Endothelial cell of umbilical vein (primary cell): ENCODE results near the gene GNAZ. TPM values are rescaled to one million over a fixed set of nuclear protein-coding genes. Genes with fewer than 3 reads are reported as not detected.

Experiments used
- BruUV-seq: library from RNA; stranded (reverse); fragments of 400-500 nt; replicated peaks from 2 replicates; lab custom pipeline; 2021; lab: Mats Ljungman, UMichigan
- CTCF ChIA-PET: fragments of 300-600, 350-600 bp; sonication (Branson Sonifier 250); formaldehyde crosslinking; loops from one replicate; lab custom pipeline; 2021; ENCODE audit warnings: antibody characterized with exemption, inconsistent platforms; lab: Charles Lee
- POLR2A ChIA-PET: fragments of 300-600, 350-600 bp; sonication (Branson Sonifier 250); formaldehyde crosslinking; loops from one replicate; lab custom pipeline; 2021; ENCODE audit warnings: antibody characterized with exemption, inconsistent platforms; lab: Charles Lee
- DNase-seq: peaks from one replicate; pipeline ENCODE4 v3.0.0-alpha.2; 2011; ENCODE audit warnings: low read depth, low spot score
- FAIRE-seq: peaks from 2 replicates; lab custom pipeline; 2011; peaks lifted over from hg19 to GRCh38; lab: Jason Lieb, UNC
- H2AFZ ChIP-seq: 2 replicates; pipeline ENCODE4 v1.6.0; 2012; ENCODE audit warnings: low read depth, low read length, control low read depth, inconsistent platforms
- H3K27ac ChIP-seq: 2 replicates; pipeline ENCODE4 v1.5.1; 2011; ENCODE audit warnings: low read depth, mild to moderate bottlenecking, control low read depth, low read length, moderate library complexity; ENCODE audit not compliant: insufficient read depth
- H3K27me3 ChIP-seq, 2 experiments: 2 replicates each; pipeline versions ENCODE4 v1.6.0 to v1.6.1; 2011; ENCODE audit warnings: low read length in 2 of 2, mixed read lengths in 1 of 2; ENCODE audit not compliant: control insufficient read depth in 2 of 2, insufficient read depth in 2 of 2
- H3K36me3 ChIP-seq, 2 experiments: 2 replicates in 1 of 2; 3 replicates in 1 of 2; pipeline ENCODE4 v1.5.1; 2011; ENCODE audit warnings: low read length in 2 of 2, mild to moderate bottlenecking in 1 of 2, moderate library complexity in 1 of 2; ENCODE audit not compliant: control insufficient read depth in 2 of 2, insufficient read depth in 2 of 2; ENCODE audit errors: extremely low read depth in 1 of 2
- H3K4me1 ChIP-seq: 3 replicates; pipeline ENCODE4 v1.5.1; 2011; ENCODE audit warnings: mild to moderate bottlenecking, low read length; ENCODE audit not compliant: control insufficient read depth, insufficient read depth; ENCODE audit errors: extremely low read depth
- H3K4me2 ChIP-seq: 2 replicates; pipeline ENCODE4 v1.6.1; 2011; ENCODE audit warnings: low read length, control low read depth, mixed read lengths; ENCODE audit not compliant: insufficient read depth
- H3K4me3 ChIP-seq, 3 experiments: fragments of 200-600 bp in 1 of 3; sonication (generic), shearing (Covaris generic) in 1 of 3; replicated peaks in 1 of 3; 2 replicates each; pipeline ENCODE4 v1.5.1; 2011 to 2016; ENCODE audit warnings: control low read depth in 3 of 3, low read length in 3 of 3, mild to moderate bottlenecking in 2 of 3, inconsistent platforms in 1 of 3, low read depth in 1 of 3, moderate library complexity in 1 of 3; ENCODE audit not compliant: insufficient read depth in 1 of 3
- H3K79me2 ChIP-seq: 2 replicates; pipeline ENCODE4 v1.6.0; 2012; ENCODE audit warnings: low read length, inconsistent platforms; ENCODE audit not compliant: control insufficient read depth, insufficient read depth
- H3K9ac ChIP-seq: replicated peaks from 2 replicates; pipeline ENCODE3; 2011; ENCODE audit warnings: low read length, control low read depth; ENCODE audit not compliant: insufficient read depth; ENCODE audit errors: extremely low read depth
- H3K9me1 ChIP-seq: replicated peaks from 3 replicates; pipeline ENCODE4 v1.6.0; 2011; ENCODE audit warnings: mild to moderate bottlenecking, low read length; ENCODE audit not compliant: control insufficient read depth, insufficient read depth; ENCODE audit errors: extremely low read depth
- H3K9me3 ChIP-seq: replicated peaks from 2 replicates; pipeline ENCODE4 v1.5.1; 2012; ENCODE audit warnings: low read length, inconsistent platforms; ENCODE audit not compliant: control insufficient read depth, insufficient read depth
- H4K20me1 ChIP-seq: replicated peaks from 2 replicates; pipeline ENCODE3; 2011; ENCODE audit warnings: mild to moderate bottlenecking, low read length; ENCODE audit not compliant: control insufficient read depth, insufficient read depth; ENCODE audit errors: extremely low read depth
- EZH2 ChIP-seq: IDR thresholded peaks from 2 replicates; pipeline ENCODE4 v1.6.1; 2012; ENCODE audit warnings: borderline replicate concordance, low read depth, mild to moderate bottlenecking, moderate library complexity, low read length, inconsistent platforms; ENCODE audit not compliant: severe bottlenecking
- FOS ChIP-seq: IDR thresholded peaks from 2 replicates; pipeline ENCODE4 v1.6.1; 2011; ENCODE audit warnings: mild to moderate bottlenecking, low read length, moderate library complexity, borderline replicate concordance; ENCODE audit not compliant: insufficient read depth
- GATA2 ChIP-seq: IDR thresholded peaks from 2 replicates; pipeline ENCODE4 v1.7.0; 2011; ENCODE audit warnings: low read depth, mild to moderate bottlenecking, moderate library complexity, mixed read lengths, low read length; ENCODE audit not compliant: insufficient read length, insufficient read depth
- JUN ChIP-seq: IDR thresholded peaks from 2 replicates; pipeline ENCODE4 v1.6.1; 2011; ENCODE audit warnings: borderline replicate concordance, low read depth; ENCODE audit not compliant: insufficient read length, insufficient read depth
- MYC ChIP-seq: IDR thresholded peaks from one replicate; pipeline ENCODE4 v1.6.1; 2011; ENCODE audit warnings: mild to moderate bottlenecking, low read depth, low read length
- POLR2A ChIP-seq: IDR thresholded peaks from 2 replicates; pipeline ENCODE4 v1.6.1; 2012; ENCODE audit warnings: low read depth, mild to moderate bottlenecking, control low read depth, low read length
- POLR2AphosphoS5 ChIP-seq: IDR thresholded peaks from 2 replicates; pipeline ENCODE4 v1.6.1; 2012; ENCODE audit warnings: low read depth, mild to moderate bottlenecking, control low read depth, low read length, moderate library complexity; ENCODE audit not compliant: insufficient read depth
- dilution Hi-C: fragments of 300-500 bp; cut with MboI; formaldehyde crosslinking; loops from one replicate; pipeline ENCODE4 v1.15.0; 2019; ENCODE audit warnings: low sequenced_read_pairs; ENCODE audit not compliant: extremely low pct_ligation_motif_present
- intact Hi-C: fragments of 100-400 bp; cut with micrococcal nuclease; formaldehyde crosslinking; loops from one replicate; pipeline ENCODE4 v1.10.0; 2022
- polyA plus RNA-seq, 4 experiments: library from polyadenylated mRNA; depleted of rRNA in 3 of 4; stranded (reverse) in 3 of 4; unstranded in 1 of 4; fragments of >200 nt; gene quantifications; 2 replicates each; pipeline versions ENCODE4 v1.2.1 to v1.2.3, GENCODE V29; 2011 to 2012; ENCODE audit warnings: missing spikeins in 1 of 4
- total RNA-seq: library from RNA; stranded (reverse); gene quantifications from 2 replicates; pipeline ENCODE4 v1.2.3, GENCODE V29; 2021
- TF ChIP-seq, protein P1 (sequence below): IDR thresholded peaks from 2 replicates; pipeline ENCODE4 v1.6.1; 2011; ENCODE audit not compliant: insufficient read depth, insufficient read length
- TF ChIP-seq, protein P2 (sequence below), 2 donors: IDR thresholded peaks; 1 replicate in 1 of 2; 2 replicates in 1 of 2; pipeline ENCODE4 v1.5.1; 2011; ENCODE audit warnings: low read length in 2 of 2, mild to moderate bottlenecking in 2 of 2, moderate library complexity in 2 of 2, control low read depth in 1 of 2, inconsistent platforms in 1 of 2, low read depth in 1 of 2; ENCODE audit not compliant: insufficient read depth in 1 of 2; ENCODE audit errors: extremely low read depth in 1 of 2

GNAZ gene
- total and polyA plus RNA-seq, 2 donors (not counting 3 experiments of a cell fraction or from before 2014, with no cell fraction given), result 0.44 to 0.86 TPM

DNA sequence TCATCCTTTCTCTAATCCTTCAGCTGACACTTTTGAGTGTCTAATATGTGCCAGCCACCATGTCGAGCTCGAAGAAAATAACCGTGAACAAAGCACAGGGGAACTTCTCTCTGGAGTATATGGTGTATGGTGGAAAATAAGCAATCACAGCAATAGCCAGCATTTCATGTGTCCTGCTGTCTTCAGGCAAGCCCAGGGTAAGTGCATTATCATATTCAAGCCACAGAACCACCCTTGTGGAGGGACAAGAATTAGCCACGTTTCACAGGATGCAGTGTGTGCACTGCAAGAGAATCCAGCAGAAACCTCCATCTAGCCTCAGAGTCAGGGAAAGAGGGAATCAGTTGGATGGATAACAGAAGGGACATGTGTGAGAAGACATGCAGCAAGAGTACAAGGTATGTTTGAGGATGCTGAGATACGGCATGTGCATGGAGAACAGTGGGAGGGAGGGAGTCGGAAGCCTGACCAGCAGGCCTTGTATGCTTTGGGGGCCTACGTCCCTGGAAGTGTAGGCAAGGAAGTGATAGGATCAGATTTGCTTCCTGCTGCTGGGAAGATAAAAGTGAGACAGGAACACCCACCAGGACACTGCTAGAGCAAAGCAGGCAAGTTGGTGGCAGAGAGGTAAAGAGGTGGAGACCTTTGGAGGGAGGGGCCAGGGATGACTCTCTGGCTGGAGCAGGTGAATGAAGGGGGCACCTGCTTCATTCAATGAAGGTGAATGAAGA lies 14.7 kb upstream of the GNAZ start:
- Histone ChIP-seq H2AFZ (no peak overlapping the region), H3K9me3 (no peaks in the 10 kb centered on the region), H4K20me1 (no peaks in the 10 kb centered on the region), H3K4me1 (no peaks in the 10 kb centered on the region), H3K27me3 (peaks cover 3 to 5% of the 10 kb centered on the region in 2 experiments), H3K79me2 (no peaks in the 10 kb centered on the region), H3K4me3 (no peak overlapping the region), H3K9me1 (no peaks in the 10 kb centered on the region), H3K27ac (no peak overlapping the region), H3K36me3 (no peaks in the 10 kb centered on the region), H3K9ac (no peak overlapping the region), H3K4me2 (no peak overlapping the region)
- DNase-seq, result no peak
- TF ChIP-seq, protein P1, sequence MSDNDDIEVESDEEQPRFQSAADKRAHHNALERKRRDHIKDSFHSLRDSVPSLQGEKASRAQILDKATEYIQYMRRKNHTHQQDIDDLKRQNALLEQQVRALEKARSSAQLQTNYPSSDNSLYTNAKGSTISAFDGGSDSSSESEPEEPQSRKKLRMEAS, result no peak
- TF ChIP-seq MYC, result no peak
- no peak for TF ChIP-seq EZH2
- no peak for TF ChIP-seq POLR2AphosphoS5
- no peak for TF ChIP-seq GATA2
- TF ChIP-seq POLR2A, result no peak
- TF ChIP-seq, protein P2, sequence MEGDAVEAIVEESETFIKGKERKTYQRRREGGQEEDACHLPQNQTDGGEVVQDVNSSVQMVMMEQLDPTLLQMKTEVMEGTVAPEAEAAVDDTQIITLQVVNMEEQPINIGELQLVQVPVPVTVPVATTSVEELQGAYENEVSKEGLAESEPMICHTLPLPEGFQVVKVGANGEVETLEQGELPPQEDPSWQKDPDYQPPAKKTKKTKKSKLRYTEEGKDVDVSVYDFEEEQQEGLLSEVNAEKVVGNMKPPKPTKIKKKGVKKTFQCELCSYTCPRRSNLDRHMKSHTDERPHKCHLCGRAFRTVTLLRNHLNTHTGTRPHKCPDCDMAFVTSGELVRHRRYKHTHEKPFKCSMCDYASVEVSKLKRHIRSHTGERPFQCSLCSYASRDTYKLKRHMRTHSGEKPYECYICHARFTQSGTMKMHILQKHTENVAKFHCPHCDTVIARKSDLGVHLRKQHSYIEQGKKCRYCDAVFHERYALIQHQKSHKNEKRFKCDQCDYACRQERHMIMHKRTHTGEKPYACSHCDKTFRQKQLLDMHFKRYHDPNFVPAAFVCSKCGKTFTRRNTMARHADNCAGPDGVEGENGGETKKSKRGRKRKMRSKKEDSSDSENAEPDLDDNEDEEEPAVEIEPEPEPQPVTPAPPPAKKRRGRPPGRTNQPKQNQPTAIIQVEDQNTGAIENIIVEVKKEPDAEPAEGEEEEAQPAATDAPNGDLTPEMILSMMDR (IDR thresholded peaks at IDR 0.05; ENCODE audit: extremely low read depth in 1 of 2, insufficient read depth in 1 of 2, low read depth in 1 of 2, low read length in 2 of 2), result no peak
- no peak for TF ChIP-seq FOS
- TF ChIP-seq JUN, result no peak
- CTCF ChIA-PET, result no interaction called here
- intact Hi-C loops (no loop called here), dilution Hi-C loops (no loop called here)
- no peak for FAIRE-seq
- no TSS peak for BruUV-seq
- POLR2A ChIA-PET, result no interaction called here
